ENCODE results near the gene SRL.
"Not testable (repeated sequence)": the region's sequence is repeated elsewhere in the genome, so short reads cannot be mapped to it uniquely, and the experiment has no call there.

SRL gene

GRCh38 chr16:4176906-4177417 is 64.9 kb downstream of the SRL start:
- in situ Hi-C loops (cut with HindIII; ENCODE audit: low sequenced_read_pairs): no loop called here

DNA sequence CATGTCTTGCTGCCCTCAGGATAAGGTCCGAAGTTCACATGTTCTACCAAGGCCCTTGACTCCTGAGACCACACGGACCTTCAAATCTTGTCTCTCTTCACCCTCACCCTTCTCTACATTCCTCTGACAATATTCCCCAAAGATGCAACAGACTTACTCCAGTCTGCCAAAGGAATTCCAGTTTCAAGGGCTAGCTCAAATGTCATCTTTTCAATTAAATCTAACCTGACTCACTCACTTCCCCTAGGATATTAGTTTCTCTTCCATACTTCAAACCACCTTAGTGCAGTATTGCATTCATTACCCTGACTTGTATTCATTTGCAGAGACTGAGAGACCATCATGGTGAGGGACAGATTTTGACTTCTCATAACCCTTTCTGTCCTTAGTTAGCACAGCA is 66.0 kb downstream of the SRL start:
- in situ Hi-C loops (cut with HindIII; ENCODE audit: low sequenced_read_pairs): no loop called here

DNA sequence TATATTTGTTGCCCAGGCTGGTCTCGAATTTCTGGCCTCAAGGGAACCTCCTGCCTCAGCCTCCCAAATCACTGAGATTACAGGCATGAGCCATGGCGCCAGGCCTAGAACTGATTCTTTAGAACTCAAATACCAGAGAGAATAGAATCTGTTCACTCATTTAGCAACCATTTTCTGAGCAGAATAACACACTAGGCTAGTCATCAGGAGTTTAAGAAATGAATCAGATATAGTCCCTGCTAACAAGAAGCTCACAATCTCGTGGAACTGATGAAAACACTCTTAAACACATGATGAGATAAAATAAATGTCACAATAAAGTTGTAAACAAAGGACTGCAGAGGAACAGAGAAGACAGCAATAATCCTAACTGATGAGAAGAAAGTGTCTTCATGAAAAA is 69.8 kb downstream of the SRL start:
- in situ Hi-C loops (cut with HindIII; ENCODE audit: low sequenced_read_pairs): no loop called here

GRCh38 chr16:4169415-4169814 is 72.5 kb downstream of the SRL start:
- in situ Hi-C loops (cut with HindIII; ENCODE audit: low sequenced_read_pairs): loop anchor here (5.0 to 10.0 kb wide), 3 partner anchors 48 to 485 kb away; no protein-coding TSS in a partner anchor

DNA sequence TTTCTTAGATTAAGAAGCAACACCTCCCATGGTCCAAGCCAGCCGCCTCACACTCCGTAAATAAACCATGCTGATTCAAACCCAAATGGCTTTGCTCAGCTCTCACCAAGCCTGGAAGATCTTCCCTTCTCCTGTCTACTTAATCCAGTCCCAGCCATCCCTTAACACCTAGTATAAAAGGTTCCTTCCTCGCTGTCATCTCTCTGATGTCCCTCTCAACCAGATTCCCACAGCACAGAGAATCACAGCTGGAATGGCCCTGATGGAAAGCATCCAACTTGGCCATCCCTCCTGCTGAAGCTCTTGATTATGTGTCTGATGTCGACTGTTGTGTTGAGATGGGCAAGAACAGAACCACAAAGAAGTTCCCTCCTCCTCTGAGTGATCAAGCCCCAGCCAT is 75.1 kb downstream of the SRL start:
- in situ Hi-C loops (cut with HindIII; ENCODE audit: low sequenced_read_pairs): loop anchor here (5.0 to 10.0 kb wide), 3 partner anchors 50 to 482 kb away; no protein-coding TSS in a partner anchor

- in situ Hi-C loops (cut with HindIII; ENCODE audit: low sequenced_read_pairs): loop anchor here (10.0 kb wide), 1 partner anchor 476 kb away; no protein-coding TSS in a partner anchor
Measured at GRCh38 chr16:4160658-4161430, 81.0 kb downstream of the SRL start.

DNA sequence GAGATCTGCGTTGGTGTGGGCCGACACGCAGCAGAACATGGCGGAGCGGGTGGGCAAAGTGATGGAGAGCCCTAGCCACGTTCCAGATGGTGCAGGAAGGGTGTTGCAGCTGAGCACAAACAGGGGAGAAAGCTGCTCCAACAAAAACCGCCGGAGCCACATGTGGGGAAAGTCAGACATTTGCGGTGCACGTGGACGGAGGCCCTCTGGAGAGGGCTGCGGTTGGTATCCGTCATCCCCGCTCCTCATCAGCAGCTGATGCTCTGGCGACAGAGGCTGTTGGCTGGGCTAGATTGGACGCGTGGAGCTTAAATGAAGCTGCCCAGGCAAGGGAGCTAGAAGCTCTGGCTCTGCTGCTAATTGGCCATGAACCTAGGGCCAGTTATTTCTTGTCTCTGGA is 82.2 kb downstream of the SRL start:
- in situ Hi-C loops (cut with HindIII; ENCODE audit: low sequenced_read_pairs): loop anchor here (10.0 kb wide), 1 partner anchor 475 kb away; no protein-coding TSS in a partner anchor

GRCh38 chr16:4158143-4159093 is 83.5 kb downstream of the SRL start:
- in situ Hi-C loops (cut with HindIII; ENCODE audit: low sequenced_read_pairs): no loop called here

DNA sequence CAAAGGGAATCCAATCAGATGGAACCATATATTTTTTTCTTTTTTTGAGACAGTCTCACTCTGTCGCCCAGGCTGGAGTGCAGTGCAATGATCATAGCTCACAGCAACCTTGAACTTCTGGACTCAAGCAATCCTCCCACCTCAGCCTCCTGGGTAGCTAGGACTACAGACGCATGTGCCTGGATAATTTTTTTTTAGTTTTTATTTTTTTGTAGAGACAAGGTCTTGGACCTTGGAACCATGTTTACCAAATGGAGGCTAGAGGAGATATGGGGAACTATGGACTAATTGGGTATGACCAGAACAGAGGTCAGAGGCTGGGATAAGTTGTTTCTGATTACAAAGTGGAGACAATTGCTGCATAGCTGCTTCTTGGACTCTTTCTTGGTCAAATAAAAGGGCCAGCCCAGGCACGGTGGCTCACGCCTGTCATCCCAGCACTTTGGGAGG is 84.5 kb downstream of the SRL start:
- in situ Hi-C loops (cut with HindIII; ENCODE audit: low sequenced_read_pairs): no loop called here

DNA sequence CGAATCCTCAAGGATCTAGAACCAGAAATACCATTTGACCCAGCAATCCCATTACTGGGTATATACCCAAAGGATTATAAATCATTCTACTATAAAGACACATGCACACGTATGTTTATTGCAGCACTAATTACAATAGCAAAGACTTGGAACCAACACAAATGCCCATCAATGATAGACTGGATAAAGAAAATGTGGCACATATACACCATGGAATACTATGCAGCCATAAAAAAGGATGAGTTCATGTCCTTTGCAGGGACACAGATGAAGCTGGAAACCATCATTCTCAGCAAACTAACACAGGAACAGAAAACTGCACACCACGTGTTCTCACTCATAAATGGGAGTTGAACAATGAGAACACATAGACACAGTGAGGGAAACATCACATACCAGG is 85.4 kb downstream of the SRL start:
- in situ Hi-C loops (cut with HindIII; ENCODE audit: low sequenced_read_pairs): not testable (repeated sequence)

- in situ Hi-C loops (cut with HindIII; ENCODE audit: low sequenced_read_pairs): not testable (repeated sequence)
Measured at GRCh38 chr16:4153364-4153763, 88.5 kb downstream of the SRL start.

GRCh38 chr16:4152267-4152666 is 89.6 kb downstream of the SRL start:
- in situ Hi-C loops (cut with HindIII; ENCODE audit: low sequenced_read_pairs): no loop called here

GRCh38 chr16:4147236-4147635 is 94.6 kb downstream of the SRL start:
- in situ Hi-C loops (cut with HindIII; ENCODE audit: low sequenced_read_pairs): loop anchor here (10.0 kb wide), 1 partner anchor 58 kb away; no protein-coding TSS in a partner anchor

DNA sequence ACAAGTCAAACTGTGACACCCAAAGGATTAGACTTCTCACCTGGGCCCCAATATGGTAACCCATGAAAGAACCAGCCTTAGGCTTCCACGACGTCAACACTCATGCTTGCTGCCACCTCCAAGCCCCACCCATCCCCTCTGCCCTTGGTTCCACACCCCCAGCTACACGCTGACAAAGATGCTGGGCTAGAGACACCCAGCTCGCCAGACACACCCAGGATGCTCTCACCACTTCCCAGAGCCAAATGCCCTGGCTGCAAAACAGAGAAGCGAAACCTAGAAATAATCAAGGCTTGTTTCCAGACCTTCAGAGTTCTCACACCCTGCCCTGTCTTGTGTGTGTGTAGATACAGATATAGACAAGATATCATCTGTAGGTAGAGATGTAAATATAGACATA is 99.6 kb downstream of the SRL start:
- in situ Hi-C loops (cut with HindIII; ENCODE audit: low sequenced_read_pairs): loop anchor here (10.0 kb wide), 1 partner anchor 63 kb away; no protein-coding TSS in a partner anchor

GRCh38 chr16:4141604-4142003 is 100.3 kb downstream of the SRL start:
- in situ Hi-C loops (cut with HindIII; ENCODE audit: low sequenced_read_pairs): loop anchor here (10.0 kb wide), 1 partner anchor 63 kb away; no protein-coding TSS in a partner anchor

- in situ Hi-C loops (cut with HindIII; ENCODE audit: low sequenced_read_pairs): loop anchor here (10.0 kb wide), 1 partner anchor 64 kb away; no protein-coding TSS in a partner anchor
Measured at GRCh38 chr16:4140652-4141051, 101.2 kb downstream of the SRL start.

DNA sequence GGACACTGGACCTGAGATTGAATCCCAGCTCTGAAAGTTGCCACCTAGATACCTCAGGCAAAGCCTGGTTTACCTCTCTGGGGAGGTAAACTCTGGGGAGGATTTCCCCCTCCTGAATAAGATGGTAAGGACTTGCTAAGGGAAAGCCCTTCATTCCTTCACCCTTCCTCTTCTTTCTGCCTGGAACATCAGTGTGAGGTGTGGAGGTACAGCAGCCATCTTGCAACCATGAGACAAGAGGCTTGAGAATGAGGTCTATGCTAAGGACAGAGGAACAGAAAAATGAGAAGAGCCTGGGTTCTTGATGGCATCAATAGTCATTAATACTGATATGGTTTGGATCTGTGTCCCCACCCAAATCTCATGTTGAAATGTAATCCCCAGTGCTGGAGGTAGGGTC is 101.9 kb downstream of the SRL start:
- in situ Hi-C loops (cut with HindIII; ENCODE audit: low sequenced_read_pairs): loop anchor here (10.0 kb wide), 1 partner anchor 65 kb away; no protein-coding TSS in a partner anchor

Data from endothelial cell of hepatic sinusoid (primary cell).